HTERT RPE-1 (cell line): Measurements from ENCODE around the gene DCTN4.
"Not testable (repeated sequence)": the region's sequence is repeated elsewhere in the genome, so short reads cannot be mapped to it uniquely, and the experiment has no call there.

Experiments used
- in situ Hi-C: fragments of 300-500 bp; cut with MboI; formaldehyde crosslinking; loops from 4 replicates; pipeline ENCODE4 v1.14.3; 2020; ENCODE audit warnings: low sequenced_read_pairs

DCTN4 gene

GRCh38 chr5:150778517-150779396 is 19.9 kb upstream of the DCTN4 start, which contains the start of gene SMIM3:
Gene SMIM3 (plus strand): TSS chr5:150778757. CDS start chr5:150795441, 16,684 bp downstream.
- in situ Hi-C loops: no loop called here

GRCh38 chr5:150778088-150778516 is 19.3 kb upstream of the DCTN4 start:
- in situ Hi-C loops: no loop called here

- in situ Hi-C loops: no loop called here
These were observed 18.9 kb upstream of the DCTN4 start for GRCh38 chr5:150777685-150778084.

- in situ Hi-C loops: no loop called here
These were observed 15.3 kb upstream of the DCTN4 start for GRCh38 chr5:150774145-150774544.

GRCh38 chr5:150771034-150771795 is 12.4 kb upstream of the DCTN4 start:
- in situ Hi-C loops: no loop called here

GRCh38 chr5:150766251-150766650 is 7.4 kb upstream of the DCTN4 start:
- in situ Hi-C loops: no loop called here

GRCh38 chr5:150765799-150766169 is 7.0 kb upstream of the DCTN4 start:
- in situ Hi-C loops: no loop called here

- in situ Hi-C loops: no loop called here
These were observed 6.4 kb upstream of the DCTN4 start for GRCh38 chr5:150765011-150765798.

GRCh38 chr5:150764530-150764929 is 5.7 kb upstream of the DCTN4 start:
- in situ Hi-C loops: no loop called here

GRCh38 chr5:150763023-150763769 is 4.4 kb upstream of the DCTN4 start:
- in situ Hi-C loops: no loop called here

- in situ Hi-C loops: no loop called here
These were observed 3.4 kb upstream of the DCTN4 start for GRCh38 chr5:150762211-150762610.

GRCh38 chr5:150759334-150759583 is 442 bp upstream of the DCTN4 start:
- in situ Hi-C loops: no loop called here

- in situ Hi-C loops: no loop called here
These were observed 650 bp downstream of the DCTN4 start for GRCh38 chr5:150758203-150758530.

GRCh38 chr5:150757087-150757649 is 1.6 kb downstream of the DCTN4 start:
- in situ Hi-C loops: no loop called here

GRCh38 chr5:150753863-150754262 is 5.0 kb downstream of the DCTN4 start:
- in situ Hi-C loops: no loop called here

GRCh38 chr5:150753463-150753862 is 5.4 kb downstream of the DCTN4 start:
- in situ Hi-C loops: no loop called here

- in situ Hi-C loops: no loop called here
These were observed 7.5 kb downstream of the DCTN4 start for GRCh38 chr5:150751096-150751891.

GRCh38 chr5:150750469-150750868 is 8.3 kb downstream of the DCTN4 start:
- in situ Hi-C loops: no loop called here

- in situ Hi-C loops: not testable (repeated sequence)
These were observed 15.7 kb downstream of the DCTN4 start for GRCh38 chr5:150743142-150743488.
